OCI-LY7 (cell line): Measurements from ENCODE around the gene TFF2. TPM values are rescaled to one million over a fixed set of nuclear protein-coding genes. Genes with fewer than 3 reads are reported as not detected.

Source experiments
- BruUV-seq: library from RNA; stranded (reverse); fragments of 400-500 nt; replicated peaks from 2 replicates; lab custom pipeline; 2021; lab: Mats Ljungman, UMichigan
- CTCF ChIA-PET: fragments of 300-600 bp; sonication (Branson Sonifier 250); formaldehyde crosslinking; loops from one replicate; lab custom pipeline; 2022; ENCODE audit warnings: antibody characterized with exemption; ENCODE audit not compliant: unreplicated experiment; lab: Charles Lee
- POLR2A ChIA-PET: fragments of 300-600 bp; sonication (Branson Sonifier 250); formaldehyde crosslinking; loops from one replicate; lab custom pipeline; 2022; ENCODE audit warnings: antibody characterized with exemption; lab: Charles Lee
- DNase-seq: peaks from one replicate; pipeline ENCODE4 v3.0.0-alpha.2; 2015; ENCODE audit warnings: low spot score
- H2AFZ ChIP-seq: fragments of 200-600 bp; sonication (generic), shearing (Covaris generic); 2 replicates; pipeline ENCODE4 v1.6.1; 2014; ENCODE audit warnings: mild to moderate bottlenecking, antibody characterized with exemption, low read length, moderate library complexity
- H3K27ac ChIP-seq: fragments of 200-600 bp; sonication (generic); 2 replicates; pipeline ENCODE4 v1.5.1; 2014; ENCODE audit warnings: mixed run types, low read depth, mild to moderate bottlenecking, moderate library complexity, low read length, inconsistent platforms; ENCODE audit not compliant: poor library complexity, severe bottlenecking
- H3K36me3 ChIP-seq: fragments of 200-600 bp; sonication (generic); 2 replicates; pipeline ENCODE4 v1.6.1; 2014; ENCODE audit warnings: mild to moderate bottlenecking, antibody characterized with exemption, low read length, moderate library complexity, mixed read lengths; ENCODE audit not compliant: insufficient read depth
- H3K4me1 ChIP-seq: fragments of 200-600 bp; sonication (generic); 2 replicates; pipeline ENCODE4 v1.5.1; 2014; ENCODE audit warnings: mild to moderate bottlenecking, low read length; ENCODE audit not compliant: insufficient read depth, poor library complexity, severe bottlenecking
- H3K4me2 ChIP-seq: fragments of 200-600 bp; sonication (generic); 2 replicates; pipeline ENCODE4 v1.6.1; 2014; ENCODE audit warnings: mild to moderate bottlenecking, low read length
- H3K4me3 ChIP-seq: fragments of 200-600 bp; sonication (generic); 2 replicates; pipeline ENCODE4 v1.5.1; 2014; ENCODE audit warnings: mild to moderate bottlenecking, low read depth, low read length; ENCODE audit not compliant: poor library complexity, severe bottlenecking
- H3K79me2 ChIP-seq: fragments of 200-600 bp; sonication (generic); 2 replicates; pipeline ENCODE4 v1.6.1; 2016; ENCODE audit warnings: low read depth, mild to moderate bottlenecking, low read length, moderate library complexity, mixed read lengths; ENCODE audit not compliant: insufficient read depth
- H3K9me2 ChIP-seq: fragments of 200-600 bp; sonication (generic); 2 replicates; pipeline ENCODE4 v1.6.1; 2016; ENCODE audit warnings: mild to moderate bottlenecking, low read length, mixed read lengths; ENCODE audit not compliant: insufficient read depth
- H3K9me3 ChIP-seq: fragments of 200-600 bp; sonication (generic); 2 replicates; pipeline ENCODE4 v1.6.1; 2014; ENCODE audit warnings: mild to moderate bottlenecking, mixed run types, low read length, mixed read lengths
- H4K20me1 ChIP-seq: fragments of 200-600 bp; sonication (generic); 2 replicates; pipeline ENCODE4 v1.6.1; 2014; ENCODE audit warnings: mild to moderate bottlenecking, antibody characterized with exemption, low read length, moderate library complexity, mixed read lengths; ENCODE audit not compliant: insufficient read depth
- CTCF ChIP-seq: fragments of 200-600 bp; sonication (generic); conservative IDR thresholded peaks from 2 replicates; pipeline ENCODE4 v1.5.1; 2014; ENCODE audit warnings: mild to moderate bottlenecking, antibody characterized with exemption, low read length, moderate library complexity, mixed read lengths
- EZH2phosphoT487 ChIP-seq: fragments of 200-600 bp; sonication (generic); IDR thresholded peaks from 2 replicates; pipeline ENCODE4 v1.6.1; 2018; ENCODE audit warnings: low read depth, borderline replicate concordance, mild to moderate bottlenecking, mixed run types, antibody characterized with exemption, low read length, moderate library complexity, mixed read lengths
- intact Hi-C: fragments of 100-400 bp; cut with micrococcal nuclease; formaldehyde crosslinking; loops from one replicate; pipeline ENCODE4 v1.10.0; 2022; ENCODE audit not compliant: unreplicated experiment
- total RNA-seq, 2 experiments: library from RNA; depleted of rRNA in 1 of 2; stranded (reverse); fragments of >200 nt in 1 of 2; shearing (Covaris generic) in 1 of 2; gene quantifications; 2 replicates each; pipeline ENCODE4 v1.2.3, GENCODE V29; 2014 to 2022

Gene TFF2
- total RNA-seq, 2 experiments from 2014 or later: not detected

DNA sequence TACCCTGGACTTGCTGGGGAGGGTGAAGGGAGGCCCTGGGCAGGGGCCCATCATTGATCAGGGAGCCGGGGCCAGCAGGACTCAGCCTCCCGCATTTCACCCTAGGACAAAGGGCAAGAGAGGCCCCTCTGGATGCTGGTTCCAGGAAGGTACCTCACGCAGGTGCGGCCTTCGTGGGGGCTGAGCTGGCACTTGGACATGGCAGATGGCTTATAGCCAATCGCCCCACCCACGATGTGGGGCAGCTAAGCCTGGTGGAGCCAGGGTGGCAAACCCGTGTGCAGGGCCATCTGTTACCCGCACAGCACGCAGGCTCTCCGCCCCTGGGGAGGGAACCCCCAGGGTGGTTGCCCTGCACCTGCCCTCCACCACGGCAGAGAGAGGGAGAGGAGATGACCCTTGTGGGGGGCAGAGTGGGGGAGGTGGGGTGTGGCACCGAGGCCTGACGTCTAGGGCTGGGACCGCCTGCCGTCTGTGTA lies 38.1 kb downstream of the TFF2 start:
- no peaks in the 10 kb centered on the region for H4K20me1 ChIP-seq
- no TSS peak for BruUV-seq
- no peaks in the 10 kb centered on the region for H3K36me3 ChIP-seq
- no peaks in the 10 kb centered on the region for H3K9me2 ChIP-seq
- H3K79me2 ChIP-seq: no peaks in the 10 kb centered on the region
- intact Hi-C loops: no loop called here
- H3K4me2 ChIP-seq: no peak overlapping the region
- ChIA-PET POLR2A (no interaction called here), CTCF (no interaction called here)
- no peaks in the 10 kb centered on the region for H3K9me3 ChIP-seq
- peaks cover 8% of the 10 kb centered on the region for H3K4me1 ChIP-seq
- H3K27ac ChIP-seq: no peak overlapping the region
- no peak overlapping the region for H2AFZ ChIP-seq
- TF ChIP-seq EZH2phosphoT487 (no peak), CTCF (no peak)
- no peak for DNase-seq
- no peak overlapping the region for H3K4me3 ChIP-seq

DNA sequence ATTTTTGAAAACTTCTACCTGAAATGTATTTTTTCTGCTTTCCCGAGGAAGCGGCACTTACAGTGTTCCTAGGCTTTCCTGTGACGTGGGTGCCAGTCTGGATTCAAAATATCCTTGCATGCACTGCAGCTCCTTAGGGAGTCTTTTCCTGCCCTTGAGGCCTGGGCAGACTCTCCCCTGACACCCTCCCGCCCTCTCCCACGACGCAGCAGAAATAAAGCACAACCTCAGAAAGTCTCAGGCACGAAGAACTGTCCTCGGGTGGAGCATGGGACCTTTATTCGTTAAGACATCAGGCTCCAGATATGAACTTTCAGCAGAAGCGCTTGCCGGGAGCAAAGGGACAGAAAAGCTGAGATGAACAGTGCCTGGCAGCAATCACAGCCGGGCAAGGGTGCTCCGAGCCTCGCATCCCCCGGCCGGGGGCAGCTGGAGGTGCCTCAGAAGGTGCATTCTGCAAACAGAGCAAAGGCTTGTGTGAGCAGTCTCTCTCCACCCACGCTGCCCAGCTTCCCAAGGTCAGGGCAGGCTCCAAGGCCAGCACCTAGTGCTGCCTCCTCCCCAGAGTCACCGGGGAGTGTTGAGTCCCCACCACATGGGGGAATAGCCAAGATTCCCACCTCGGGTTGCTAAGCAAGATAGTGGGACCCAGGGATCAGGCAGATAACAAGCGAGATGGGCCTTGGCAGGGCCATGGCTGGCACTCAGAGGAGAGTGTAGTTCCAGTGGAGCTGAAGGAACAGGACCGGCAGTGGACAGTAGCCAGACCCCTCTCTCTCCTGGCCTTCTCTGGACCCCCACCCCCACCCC lies 38.8 kb downstream of the TFF2 start:
- POLR2A ChIA-PET: interaction anchor here (0.5 to 0.9 kb wide), 2 partner anchors 130 to 144 kb away, joined by 3 read pairs; no protein-coding TSS in a partner anchor
- no peak for DNase-seq
- no peak overlapping the region for H3K4me3 ChIP-seq
- BruUV-seq: no TSS peak
- no peak overlapping the region for H2AFZ ChIP-seq
- H3K27ac ChIP-seq: no peak overlapping the region
- H3K36me3 ChIP-seq: no peaks in the 10 kb centered on the region
- TF ChIP-seq CTCF: no peak
- TF ChIP-seq EZH2phosphoT487: no peak
- H3K4me1 ChIP-seq: peaks cover 9% of the 10 kb centered on the region
- intact Hi-C loops: no loop called here
- CTCF ChIA-PET: no interaction called here
- no peaks in the 10 kb centered on the region for H4K20me1 ChIP-seq
- H3K4me2 ChIP-seq: no peak overlapping the region
- no peaks in the 10 kb centered on the region for H3K9me3 ChIP-seq
- H3K79me2 ChIP-seq: no peaks in the 10 kb centered on the region
- no peaks in the 10 kb centered on the region for H3K9me2 ChIP-seq

DNA sequence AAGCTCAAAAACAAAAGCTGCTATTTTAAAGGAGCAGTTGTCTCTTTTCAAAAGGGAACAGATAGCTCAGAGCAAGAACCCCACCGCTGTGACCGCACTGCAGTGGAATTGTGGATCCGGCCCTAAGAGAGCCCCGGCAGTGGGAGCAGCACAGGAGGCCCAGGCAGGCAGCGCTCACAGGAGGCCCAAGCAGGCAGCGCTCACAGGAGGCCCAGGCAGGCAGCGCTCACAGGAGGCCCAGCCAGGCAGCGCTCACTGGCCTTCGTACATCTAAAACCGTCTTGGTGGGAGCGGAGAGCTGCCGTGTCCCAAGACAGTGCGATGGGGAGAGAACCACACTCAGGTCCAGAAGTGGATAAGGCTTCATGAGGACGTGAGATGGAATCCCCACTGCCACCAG lies 39.6 kb downstream of the TFF2 start:
- DNase-seq: no peak
- H3K4me3 ChIP-seq: no peak overlapping the region
- peaks cover 15% of the 10 kb centered on the region for H3K4me1 ChIP-seq
- H3K79me2 ChIP-seq: no peaks in the 10 kb centered on the region
- no peak overlapping the region for H3K27ac ChIP-seq
- ChIA-PET POLR2A (interaction anchor here (0.9 to 1.4 kb wide), 2 partner anchors 131 to 146 kb away, joined by 3 read pairs; no protein-coding TSS in a partner anchor), CTCF (interaction anchor here (1.1 to 2.3 kb wide), 2 partner anchors 50 to 225 kb away, joined by 3 to 11 read pairs; no protein-coding TSS in a partner anchor)
- no peak overlapping the region for H2AFZ ChIP-seq
- BruUV-seq: no TSS peak
- TF ChIP-seq CTCF: no peak
- no peak for TF ChIP-seq EZH2phosphoT487
- no peaks in the 10 kb centered on the region for H3K9me3 ChIP-seq
- no peaks in the 10 kb centered on the region for H3K9me2 ChIP-seq
- H3K36me3 ChIP-seq: no peaks in the 10 kb centered on the region
- no peaks in the 10 kb centered on the region for H4K20me1 ChIP-seq
- no peak overlapping the region for H3K4me2 ChIP-seq
- intact Hi-C loops: no loop called here
